ENCODE measurements around the gene TMEM44.
"Not testable (repeated sequence)": the region's sequence is repeated elsewhere in the genome, so short reads cannot be mapped to it uniquely, and the experiment has no call there.

TMEM44 gene

DNA sequence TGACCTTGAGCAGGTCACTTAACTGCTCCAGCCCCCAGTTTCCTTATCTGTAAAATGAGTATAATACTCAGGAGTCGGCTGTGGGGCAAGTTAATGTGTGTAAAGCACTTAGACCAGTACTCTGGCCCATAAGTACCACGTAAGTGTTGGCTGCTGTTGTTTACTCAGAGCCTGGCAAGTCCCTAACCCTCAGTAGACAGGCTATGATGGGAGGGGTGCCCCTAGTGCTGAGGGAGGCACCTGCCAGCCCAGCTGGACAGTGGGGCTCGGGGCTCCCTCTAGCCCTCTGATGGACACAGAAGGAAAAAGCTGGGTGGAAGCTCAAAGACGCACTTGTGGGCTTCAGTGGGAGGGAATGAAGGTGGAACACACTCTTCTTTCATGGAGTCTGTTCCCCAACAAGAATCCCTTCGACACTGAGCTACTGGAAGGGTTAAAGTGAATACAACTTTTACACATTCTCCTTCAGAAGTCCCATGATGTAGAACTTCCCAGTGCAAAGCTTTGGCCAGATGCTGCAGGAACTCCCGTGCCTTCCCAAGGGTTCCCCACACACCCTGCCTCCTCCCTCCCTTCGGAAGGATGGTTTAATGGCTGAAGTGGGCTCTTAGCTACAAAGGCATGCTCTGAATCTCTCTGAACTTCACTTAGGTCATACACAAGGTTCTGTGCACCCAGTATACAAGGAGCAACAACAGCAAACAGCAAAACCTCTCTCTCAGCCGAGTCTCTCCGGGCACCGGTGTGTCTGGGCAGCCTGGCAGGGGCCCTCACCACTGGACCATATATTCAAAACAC, 25.4 kb downstream of the TMEM44 start:
- H3K4me1 ChIP-seq (ENCODE audit: insufficient read depth, low read length) = no peaks in the 10 kb centered on the region
- H3K9ac ChIP-seq (ENCODE audit: low read length) = no peak overlapping the region
- no peak overlapping the region for H3K27ac ChIP-seq (ENCODE audit: low read depth, low read length)
- no peaks in the 10 kb centered on the region for H3K9me3 ChIP-seq (ENCODE audit: low read length)
- H3K4me3 ChIP-seq (ENCODE audit: low read depth in 1 of 2, low read length in 2 of 2) = no peak overlapping the region
- no peaks in the 10 kb centered on the region for H3K36me3 ChIP-seq (ENCODE audit: insufficient read depth, low read length)
- H3K27me3 ChIP-seq (ENCODE audit: control insufficient read depth in 1 of 2, insufficient read depth in 2 of 2, low read length in 2 of 2) = no peaks in the 10 kb centered on the region

DNA sequence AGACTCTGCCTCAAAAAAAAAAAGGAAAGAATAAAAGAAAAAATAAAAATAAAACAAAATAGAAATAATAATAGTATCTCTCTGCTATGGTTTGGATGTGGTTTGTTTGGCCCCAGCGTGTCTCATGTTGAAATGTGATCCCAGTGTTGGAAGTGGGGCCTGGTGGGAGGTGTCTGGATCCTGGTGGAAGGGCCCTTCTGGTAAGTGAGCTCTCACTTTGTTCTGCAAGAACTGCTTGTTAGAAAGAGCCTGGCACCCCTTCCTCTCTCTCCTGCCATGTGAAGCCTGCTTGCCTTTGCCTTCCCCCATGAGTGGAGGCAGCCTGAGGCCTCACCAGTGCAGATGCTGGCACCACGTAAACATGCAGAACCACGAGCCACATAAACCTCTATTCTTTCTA, 26.3 kb downstream of the TMEM44 start:
- Histone ChIP-seq H3K4me1 (ENCODE audit: insufficient read depth, low read length) (no peaks in the 10 kb centered on the region), H3K9me3 (ENCODE audit: low read length) (no peaks in the 10 kb centered on the region), H3K4me3 (ENCODE audit: low read depth in 1 of 2, low read length in 2 of 2) (no peak overlapping the region), H3K36me3 (ENCODE audit: insufficient read depth, low read length) (no peaks in the 10 kb centered on the region), H3K9ac (ENCODE audit: low read length) (no peak overlapping the region), H3K27ac (ENCODE audit: low read depth, low read length) (no peak overlapping the region), H3K27me3 (ENCODE audit: control insufficient read depth in 1 of 2, insufficient read depth in 2 of 2, low read length in 2 of 2) (no peaks in the 10 kb centered on the region)

DNA sequence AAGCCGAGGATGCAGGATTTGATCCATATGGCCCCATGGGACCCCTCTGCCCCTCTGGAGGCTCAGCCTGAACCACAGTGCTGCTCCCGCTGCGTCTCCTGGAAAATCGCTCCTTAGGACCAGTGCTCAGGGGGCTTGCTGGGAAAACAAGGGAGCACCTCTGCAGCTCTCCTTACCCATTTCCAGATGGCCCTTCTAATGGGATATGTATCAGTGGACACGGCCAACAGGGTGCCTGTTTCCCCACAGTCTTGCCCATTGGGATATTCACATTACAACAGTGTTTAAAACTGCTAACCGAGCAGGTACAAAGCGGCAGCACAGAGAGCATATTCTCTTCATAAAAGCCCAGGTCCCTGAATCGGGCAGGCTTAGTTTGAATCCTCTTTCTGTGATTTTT, 27.1 kb downstream of the TMEM44 start:
- H3K4me1 ChIP-seq (ENCODE audit: insufficient read depth, low read length) = no peaks in the 10 kb centered on the region
- H3K4me3 ChIP-seq (ENCODE audit: low read depth in 1 of 2, low read length in 2 of 2) = no peak overlapping the region
- H3K36me3 ChIP-seq (ENCODE audit: insufficient read depth, low read length) = no peaks in the 10 kb centered on the region
- H3K27ac ChIP-seq (ENCODE audit: low read depth, low read length) = no peak overlapping the region
- H3K9me3 ChIP-seq (ENCODE audit: low read length) = no peaks in the 10 kb centered on the region
- H3K9ac ChIP-seq (ENCODE audit: low read length) = no peak overlapping the region
- H3K27me3 ChIP-seq (ENCODE audit: control insufficient read depth in 1 of 2, insufficient read depth in 2 of 2, low read length in 2 of 2) = no peaks in the 10 kb centered on the region

DNA sequence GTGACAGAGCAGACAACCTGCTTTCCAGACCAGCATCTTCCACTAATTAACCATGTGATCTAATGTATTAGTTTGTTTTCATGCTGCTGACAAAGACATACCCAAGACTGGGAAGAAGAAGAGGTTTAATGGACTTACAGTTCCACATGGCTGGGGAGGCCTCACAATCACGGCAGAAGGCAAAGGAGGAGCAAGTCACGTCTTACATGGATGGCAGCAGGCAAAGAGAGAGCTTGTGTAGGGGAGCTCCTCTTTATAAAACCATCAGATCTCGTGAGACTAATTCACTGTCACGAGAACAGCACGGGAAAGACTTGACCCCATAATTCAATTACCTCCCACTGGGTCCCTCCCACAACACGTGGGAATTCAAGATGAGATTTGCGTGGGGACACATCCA, 27.9 kb downstream of the TMEM44 start:
- not testable (repeated sequence) for H3K36me3 ChIP-seq (ENCODE audit: insufficient read depth, low read length); H3K4me3 ChIP-seq (ENCODE audit: low read depth in 1 of 2, low read length in 2 of 2); H3K9ac ChIP-seq (ENCODE audit: low read length); H3K27me3 ChIP-seq (ENCODE audit: control insufficient read depth in 1 of 2, insufficient read depth in 2 of 2, low read length in 2 of 2); H3K27ac ChIP-seq (ENCODE audit: low read depth, low read length); H3K9me3 ChIP-seq (ENCODE audit: low read length); H3K4me1 ChIP-seq (ENCODE audit: insufficient read depth, low read length)

DNA sequence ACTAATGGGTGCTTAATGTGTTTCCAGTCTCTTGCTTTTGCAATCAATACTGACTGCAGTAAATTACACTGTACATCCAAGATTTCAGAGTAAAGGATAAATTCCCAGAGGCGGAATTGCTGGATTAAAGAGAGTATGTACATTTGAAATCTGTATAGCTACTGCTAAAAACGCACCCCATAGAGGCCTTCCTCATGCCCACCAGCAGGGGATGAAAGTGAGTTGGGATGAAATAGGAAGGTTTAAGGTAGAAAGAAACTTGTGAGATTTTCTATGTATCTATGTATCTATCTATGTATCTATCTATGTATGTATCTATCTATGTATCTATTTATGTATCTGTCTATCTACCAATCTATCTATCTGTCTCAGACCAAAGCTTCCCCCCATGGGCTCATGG, 28.4 kb downstream of the TMEM44 start:
- H3K4me3 ChIP-seq (ENCODE audit: low read depth in 1 of 2, low read length in 2 of 2) = no peak overlapping the region

DNA sequence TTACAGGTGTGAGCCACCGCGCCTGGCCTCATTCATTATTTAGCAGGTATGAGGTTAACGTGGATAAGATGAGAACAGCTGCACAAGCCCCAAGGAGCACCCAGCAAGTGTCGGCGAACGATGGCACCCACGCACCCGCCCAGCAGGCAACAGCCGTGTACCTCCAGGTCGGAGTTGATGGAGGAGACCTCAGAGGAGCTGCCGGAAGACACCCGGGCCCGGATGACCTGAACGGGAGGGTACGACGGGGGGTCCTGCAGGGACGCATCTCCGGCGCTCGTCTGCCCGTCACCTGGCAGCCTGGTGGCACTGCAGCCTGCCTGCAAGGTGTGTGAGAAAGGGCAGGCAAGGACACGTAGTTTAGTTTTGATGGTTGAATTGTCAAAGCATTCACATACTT, 29.1 kb downstream of the TMEM44 start:
- Histone ChIP-seq H3K9ac (ENCODE audit: low read length) (no peak overlapping the region), H3K27ac (ENCODE audit: low read depth, low read length) (no peak overlapping the region), H3K36me3 (ENCODE audit: insufficient read depth, low read length) (no peaks in the 10 kb centered on the region), H3K27me3 (ENCODE audit: control insufficient read depth in 1 of 2, insufficient read depth in 2 of 2, low read length in 2 of 2) (no peaks in the 10 kb centered on the region), H3K4me3 (ENCODE audit: low read depth in 1 of 2, low read length in 2 of 2) (no peak overlapping the region), H3K4me1 (ENCODE audit: insufficient read depth, low read length) (no peaks in the 10 kb centered on the region), H3K9me3 (ENCODE audit: low read length) (no peaks in the 10 kb centered on the region)

More for the DNA sequence above, 28.4 kb downstream of the TMEM44 start:
- Histone ChIP-seq H3K36me3 (ENCODE audit: insufficient read depth, low read length) (no peaks in the 10 kb centered on the region), H3K9ac (ENCODE audit: low read length) (no peak overlapping the region), H3K9me3 (ENCODE audit: low read length) (no peaks in the 10 kb centered on the region), H3K4me1 (ENCODE audit: insufficient read depth, low read length) (no peaks in the 10 kb centered on the region), H3K27ac (ENCODE audit: low read depth, low read length) (no peak overlapping the region), H3K27me3 (ENCODE audit: control insufficient read depth in 1 of 2, insufficient read depth in 2 of 2, low read length in 2 of 2) (no peaks in the 10 kb centered on the region)

DNA sequence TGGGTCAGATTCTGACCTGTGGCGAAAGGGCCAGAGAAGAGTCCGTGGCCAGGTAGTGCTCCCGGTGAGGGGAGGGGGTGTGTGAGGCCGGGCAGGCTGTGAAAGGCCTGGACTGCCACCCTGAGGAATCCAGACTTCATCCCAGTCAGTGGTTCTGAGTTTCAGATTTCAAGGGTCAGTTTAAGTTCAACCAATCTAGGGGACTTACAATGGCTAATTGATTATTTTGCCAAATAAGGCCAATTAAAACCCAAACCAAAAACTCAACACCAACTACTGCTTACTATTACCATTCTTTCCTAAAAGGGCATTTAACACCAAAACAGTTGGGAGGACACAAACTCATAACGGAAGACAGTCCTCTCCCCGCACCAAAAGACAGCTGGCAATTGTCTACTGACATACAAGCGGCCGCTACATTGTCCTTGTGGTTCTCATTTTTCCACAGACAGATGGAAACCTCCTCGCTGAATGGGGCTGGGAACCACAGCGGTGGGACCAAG, 30.5 kb downstream of the TMEM44 start:
- Histone ChIP-seq H3K4me1 (ENCODE audit: insufficient read depth, low read length) (no peaks in the 10 kb centered on the region), H3K27me3 (ENCODE audit: control insufficient read depth in 1 of 2, insufficient read depth in 2 of 2, low read length in 2 of 2) (no peaks in the 10 kb centered on the region), H3K27ac (ENCODE audit: low read depth, low read length) (no peak overlapping the region), H3K36me3 (ENCODE audit: insufficient read depth, low read length) (no peaks in the 10 kb centered on the region), H3K9me3 (ENCODE audit: low read length) (no peaks in the 10 kb centered on the region), H3K9ac (ENCODE audit: low read length) (no peak overlapping the region), H3K4me3 (ENCODE audit: low read depth in 1 of 2, low read length in 2 of 2) (no peak overlapping the region)

DNA sequence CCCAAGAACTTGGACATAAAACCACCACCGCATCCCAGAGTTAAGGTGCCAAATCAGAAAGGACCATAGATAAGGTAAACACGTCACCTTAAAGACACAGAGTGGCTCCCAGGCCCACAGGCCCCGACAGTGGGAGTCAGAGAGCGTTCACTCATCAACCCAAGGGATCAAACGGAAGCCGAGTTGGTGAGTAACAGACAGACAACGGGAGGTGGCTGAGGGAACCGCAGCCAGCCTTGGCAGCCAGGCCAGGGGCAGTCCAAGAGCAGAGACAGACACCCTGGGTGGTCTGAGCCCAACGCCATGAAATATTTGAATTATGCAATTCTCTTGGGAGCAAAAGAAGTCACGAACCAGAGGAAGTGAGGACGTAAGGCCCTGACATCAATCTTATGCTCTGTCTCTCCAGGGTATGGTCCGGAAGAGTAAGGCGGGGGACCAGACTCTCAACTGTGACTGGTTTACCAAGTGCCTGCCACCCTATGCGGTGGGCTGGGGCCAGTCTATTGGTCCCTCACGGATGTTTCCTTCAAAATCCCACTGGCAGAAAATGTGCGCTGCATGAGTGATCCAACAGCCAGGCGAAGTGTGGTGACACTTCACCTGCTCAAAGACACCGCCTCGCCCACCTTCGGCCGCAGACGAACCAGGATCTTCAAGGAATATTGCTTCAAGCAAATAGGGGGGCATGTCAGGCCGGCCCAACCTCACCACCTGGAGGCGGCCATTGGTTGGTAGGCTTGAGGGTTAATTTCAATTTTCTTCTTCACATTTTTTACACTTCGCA, 34.3 kb downstream of the TMEM44 start:
- Histone ChIP-seq H3K27ac (ENCODE audit: low read depth, low read length) (no peak overlapping the region), H3K4me1 (ENCODE audit: insufficient read depth, low read length) (peaks cover 6% of the 10 kb centered on the region), H3K27me3 (ENCODE audit: control insufficient read depth in 1 of 2, insufficient read depth in 2 of 2, low read length in 2 of 2) (no peaks in the 10 kb centered on the region), H3K36me3 (ENCODE audit: insufficient read depth, low read length) (no peaks in the 10 kb centered on the region), H3K4me3 (ENCODE audit: low read depth in 1 of 2, low read length in 2 of 2) (no peak overlapping the region), H3K9ac (ENCODE audit: low read length) (no peak overlapping the region), H3K9me3 (ENCODE audit: low read length) (no peaks in the 10 kb centered on the region)

DNA sequence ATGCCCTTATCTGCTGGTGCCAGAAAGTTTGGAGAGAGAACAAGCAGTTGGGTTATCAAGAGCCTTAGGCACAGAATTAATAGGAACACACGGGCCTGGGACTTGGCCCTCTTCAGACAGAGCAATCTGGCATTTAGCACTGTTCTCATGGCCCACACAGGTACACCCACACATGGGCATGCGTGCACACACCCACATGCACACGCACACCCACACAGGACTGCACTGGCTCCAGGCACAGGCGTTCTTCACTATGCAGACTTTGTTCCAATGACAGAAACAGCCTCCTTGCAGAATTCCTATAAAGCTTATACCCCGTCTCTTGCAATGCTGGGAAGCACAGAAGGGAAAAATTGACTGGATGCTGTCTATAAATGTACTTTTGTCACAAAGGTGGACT, 36.3 kb downstream of the TMEM44 start:
- peaks cover 6% of the 10 kb centered on the region for H3K4me1 ChIP-seq (ENCODE audit: insufficient read depth, low read length)
- H3K27ac ChIP-seq (ENCODE audit: low read depth, low read length) = no peak overlapping the region
- no peak overlapping the region for H3K9ac ChIP-seq (ENCODE audit: low read length)
- H3K36me3 ChIP-seq (ENCODE audit: insufficient read depth, low read length) = no peaks in the 10 kb centered on the region
- no peaks in the 10 kb centered on the region for H3K27me3 ChIP-seq (ENCODE audit: control insufficient read depth in 1 of 2, insufficient read depth in 2 of 2, low read length in 2 of 2)
- H3K4me3 ChIP-seq (ENCODE audit: low read depth in 1 of 2, low read length in 2 of 2) = no peak overlapping the region
- H3K9me3 ChIP-seq (ENCODE audit: low read length) = no peaks in the 10 kb centered on the region

DNA sequence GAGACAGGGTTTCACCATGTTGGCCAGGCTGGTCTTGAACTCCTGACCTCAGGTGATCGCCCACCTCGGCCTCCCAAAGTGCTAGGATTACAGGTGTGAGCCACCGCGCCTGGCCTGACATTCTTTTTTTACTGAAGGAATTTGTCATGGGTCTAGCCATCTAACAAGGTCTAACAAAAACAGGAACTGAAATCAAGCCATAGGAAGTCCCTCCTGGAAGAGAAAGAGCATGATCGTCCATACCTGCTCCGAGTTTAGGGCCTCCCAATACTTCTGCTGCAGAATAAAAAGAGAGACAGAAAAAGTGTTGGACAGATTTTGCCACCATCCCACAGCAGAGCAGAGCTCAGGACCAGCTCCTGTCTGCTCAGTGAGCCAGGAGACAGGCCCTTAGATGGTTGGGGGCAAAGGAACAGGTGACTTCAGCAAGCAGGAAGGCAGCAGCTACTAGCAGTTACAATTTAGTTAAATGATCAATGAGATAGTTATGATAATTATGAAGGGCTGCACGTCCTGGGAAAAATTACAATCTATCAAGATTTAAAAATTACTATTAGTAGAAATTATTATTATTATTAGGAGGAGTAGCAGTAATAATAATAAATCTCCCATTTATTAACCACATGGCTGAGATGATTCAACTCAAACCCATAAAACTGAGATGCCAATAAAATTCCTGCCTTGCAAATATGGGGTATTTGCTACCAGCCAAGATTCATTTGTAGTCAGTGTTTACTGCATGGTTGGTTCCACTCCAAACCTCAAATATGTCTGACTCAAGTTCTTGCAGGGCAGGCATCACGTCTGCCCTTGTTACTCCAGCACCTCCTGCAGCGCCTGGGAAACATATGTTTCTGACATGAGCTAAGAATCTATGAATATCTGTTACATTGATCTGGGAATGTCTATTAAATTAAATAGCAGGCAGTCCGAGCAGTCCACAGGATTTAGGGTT, 40.1 kb downstream of the TMEM44 start:
- no peak overlapping the region for H3K9ac ChIP-seq (ENCODE audit: low read length)
- H3K27ac ChIP-seq (ENCODE audit: low read depth, low read length) = no peak overlapping the region
- peaks cover 6% of the 10 kb centered on the region for H3K4me1 ChIP-seq (ENCODE audit: insufficient read depth, low read length)
- H3K9me3 ChIP-seq (ENCODE audit: low read length) = no peaks in the 10 kb centered on the region
- no peaks in the 10 kb centered on the region for H3K27me3 ChIP-seq (ENCODE audit: control insufficient read depth in 1 of 2, insufficient read depth in 2 of 2, low read length in 2 of 2)
- no peak overlapping the region for H3K4me3 ChIP-seq (ENCODE audit: low read depth in 1 of 2, low read length in 2 of 2)
- peaks cover 10% of the 10 kb centered on the region for H3K36me3 ChIP-seq (ENCODE audit: insufficient read depth, low read length)

DNA sequence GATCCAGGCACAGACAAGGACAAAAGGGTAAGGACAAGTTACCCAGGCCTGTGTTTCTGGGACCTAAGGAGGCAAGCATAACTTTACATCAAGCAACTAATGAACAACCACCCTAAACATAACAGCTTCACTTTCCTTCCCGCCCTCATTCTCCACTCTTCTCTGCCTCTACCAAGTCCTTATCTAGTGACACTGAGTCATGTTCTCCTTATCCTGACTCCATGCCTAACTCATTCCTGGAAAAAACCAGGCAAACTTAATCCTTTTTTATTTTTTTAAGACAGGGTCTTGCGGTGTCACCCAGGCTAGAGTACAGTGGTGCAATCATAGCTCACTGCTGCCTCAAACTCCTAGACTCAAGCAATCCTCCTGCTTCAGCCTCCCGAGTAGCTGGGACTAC, 44.5 kb downstream of the TMEM44 start:
- no peak overlapping the region for H3K9ac ChIP-seq (ENCODE audit: low read length)
- no peak overlapping the region for H3K27ac ChIP-seq (ENCODE audit: low read depth, low read length)

More for the DNA sequence above, 44.5 kb downstream of the TMEM44 start:
- no peaks in the 10 kb centered on the region for H3K27me3 ChIP-seq (ENCODE audit: control insufficient read depth in 1 of 2, insufficient read depth in 2 of 2, low read length in 2 of 2)
- no peak overlapping the region for H3K4me3 ChIP-seq (ENCODE audit: low read depth in 1 of 2, low read length in 2 of 2)
- H3K9me3 ChIP-seq (ENCODE audit: low read length) = no peaks in the 10 kb centered on the region
- peaks cover 10% of the 10 kb centered on the region for H3K36me3 ChIP-seq (ENCODE audit: insufficient read depth, low read length)
- H3K4me1 ChIP-seq (ENCODE audit: insufficient read depth, low read length) = peaks cover 10% of the 10 kb centered on the region
